HepG2 (cell line): Measurements from ENCODE around the gene ZFPM1. TPM values are rescaled to one million over a fixed set of nuclear protein-coding genes. Genes with fewer than 3 reads are reported as not detected.

ENCODE experiments used
- ATAC-seq: fragments of 200-7000 bp; cut with Tn5 transposase; 3 replicates; pipeline ENCODE4 v1.9.1; 2020; ENCODE audit warnings: mild to moderate bottlenecking, moderate library complexity
- BruUV-seq: library from RNA; stranded (reverse); fragments of 400-500 nt; replicated peaks from 2 replicates; lab custom pipeline; 2021; lab: Mats Ljungman, UMichigan
- CTCF ChIA-PET: fragments of 300-600 bp; formaldehyde crosslinking; extraction: SDS; loops from one replicate; lab custom pipeline; 2021; ENCODE audit warnings: low total read pairs, inconsistent platforms, low intra/inter-chr PET ratio; lab: Yijun Ruan, JAX
- POLR2A ChIA-PET: fragments of 350-600 bp; sonication (Branson Sonifier 250); formaldehyde crosslinking; loops from one replicate; lab custom pipeline; 2020; ENCODE audit warnings: antibody characterized with exemption, inconsistent platforms; lab: Yijun Ruan, JAX
- DNase-seq: peaks from one replicate; pipeline ENCODE4 v3.0.0-alpha.2; 2015; ENCODE audit warnings: low spot score
- FAIRE-seq: peaks from 3 replicates; lab custom pipeline; 2011; peaks lifted over from hg19 to GRCh38; lab: Jason Lieb, UNC
- H2AFZ ChIP-seq: one replicate; pipeline ENCODE4 v1.6.1; 2011; ENCODE audit warnings: low read length, inconsistent platforms
- H3K27ac ChIP-seq: fragments of 300-600 bp; 3 replicates; pipeline ENCODE4 v1.8.0; 2011; ENCODE audit warnings: mixed run types, mild to moderate bottlenecking, mixed read lengths, low read length, inconsistent platforms; ENCODE audit not compliant: insufficient read depth; ENCODE audit errors: extremely low read length
- H3K27me3 ChIP-seq, 2 experiments: fragments of 200-600 bp in 1 of 2; 2 replicates in 1 of 2; 3 replicates in 1 of 2; pipeline versions ENCODE4 v1.6.0 to v1.8.0; 2011; ENCODE audit warnings: low read length in 2 of 2, mild to moderate bottlenecking in 2 of 2, moderate library complexity in 2 of 2, inconsistent platforms in 1 of 2; ENCODE audit not compliant: insufficient read depth in 2 of 2, control insufficient read depth in 1 of 2
- H3K36me3 ChIP-seq, 2 experiments: fragments of 200-600 bp in 1 of 2; replicated peaks in 1 of 2; 2 replicates in 1 of 2; 3 replicates in 1 of 2; pipeline versions ENCODE4 v1.5.1 to v1.8.0; 2011; ENCODE audit warnings: low read length in 2 of 2, inconsistent platforms in 1 of 2; ENCODE audit not compliant: insufficient read depth in 2 of 2, control insufficient read depth in 1 of 2
- H3K4me1 ChIP-seq: 2 replicates; pipeline ENCODE4 v1.5.1; 2012; ENCODE audit warnings: low read length, inconsistent platforms; ENCODE audit not compliant: insufficient read depth
- H3K4me2 ChIP-seq: 2 replicates; pipeline ENCODE4 v1.6.0; 2011; ENCODE audit warnings: low read depth, low read length, inconsistent platforms
- H3K4me3 ChIP-seq, 3 experiments: fragments of 200-600 bp in 1 of 3; sonication (generic), shearing (Covaris generic) in 1 of 3; replicated peaks in 1 of 3; 2 replicates each; pipeline ENCODE4 v1.5.1; 2011 to 2016; ENCODE audit warnings: low read length in 3 of 3, inconsistent platforms in 2 of 3, low read depth in 2 of 3, mild to moderate bottlenecking in 2 of 3, control low read depth in 1 of 3, mixed read lengths in 1 of 3; ENCODE audit not compliant: insufficient read depth in 1 of 3
- H3K79me2 ChIP-seq: one replicate; pipeline ENCODE4 v1.6.1; 2011; ENCODE audit warnings: low read length, inconsistent platforms; ENCODE audit not compliant: insufficient read depth
- H3K9ac ChIP-seq: 2 replicates; pipeline ENCODE4 v1.6.0; 2011; ENCODE audit warnings: mild to moderate bottlenecking, low read depth, low read length, inconsistent platforms; ENCODE audit not compliant: insufficient read depth
- H3K9me3 ChIP-seq: 2 replicates; pipeline ENCODE4 v1.5.1; 2012; ENCODE audit warnings: mild to moderate bottlenecking, low read length
- H4K20me1 ChIP-seq: 2 replicates; pipeline ENCODE4 v1.6.0; 2011; ENCODE audit warnings: inconsistent platforms, mild to moderate bottlenecking, low read length, moderate library complexity; ENCODE audit not compliant: insufficient read depth
- ATF7-NPFF ChIP-seq: sonication (generic); formaldehyde crosslinking; IDR thresholded peaks from 2 replicates; pipeline ENCODE4 v1.8.1; 2023; ENCODE audit warnings: mild to moderate bottlenecking, low read depth, missing genetic modification reagents, moderate library complexity
- ETV6 ChIP-seq: sonication (generic); formaldehyde crosslinking; conservative IDR thresholded peaks from 2 replicates; pipeline ENCODE4 v1.4.0; 2020; ENCODE audit warnings: missing genetic modification reagents
- HNRNPL ChIP-seq: fragments of 200-400 bp; formaldehyde crosslinking; IDR thresholded peaks from 2 replicates; pipeline ENCODE4 v1.6.1; 2017; ENCODE audit warnings: mild to moderate bottlenecking, low read depth, low read length
- RBM39 ChIP-seq: fragments of 200-400 bp; formaldehyde crosslinking; IDR thresholded peaks from one replicate; pipeline ENCODE4 v1.6.1; 2018; ENCODE audit warnings: antibody characterized with exemption, mild to moderate bottlenecking, low read depth, low read length; ENCODE audit not compliant: poor library complexity, severe bottlenecking
- ZFP91 ChIP-seq: sonication (generic); formaldehyde crosslinking; IDR thresholded peaks from 2 replicates; pipeline ENCODE4 v1.9.0; 2022; ENCODE audit warnings: missing genetic modification reagents, mild to moderate bottlenecking, borderline replicate concordance
- ZNF263 ChIP-seq: sonication (generic); formaldehyde crosslinking; IDR thresholded peaks from 2 replicates; pipeline ENCODE4 v1.4.0; 2020; ENCODE audit warnings: missing genetic modification reagents
- ZNF616 ChIP-seq: sonication (generic); formaldehyde crosslinking; IDR thresholded peaks from 2 replicates; pipeline ENCODE4 v1.5.0; 2020; ENCODE audit warnings: low read depth, mild to moderate bottlenecking, missing genetic modification reagents
- ZNF782 ChIP-seq: sonication (generic); formaldehyde crosslinking; IDR thresholded peaks from 2 replicates; pipeline ENCODE4 v1.4.0; 2020; ENCODE audit warnings: missing genetic modification reagents, mild to moderate bottlenecking, borderline replicate concordance
- ZSCAN25 ChIP-seq: sonication (generic); formaldehyde crosslinking; IDR thresholded peaks from 2 replicates; pipeline ENCODE4 v1.8.0; 2022; ENCODE audit warnings: mild to moderate bottlenecking, missing genetic modification reagents
- WGBS: methylation state at CpG from one replicate; pipeline ENCODE4 v1.1.6; 2017; ENCODE audit warnings: low lambda C conversion rate; 5-methylcytosine and 5-hydroxymethylcytosine counted together
- in situ Hi-C: cut with HindIII; loops from 2 replicates; pipeline ENCODE4 v1.10.0; 2017; ENCODE audit warnings: low pct_unique_long_range_greater_than_20kb; ENCODE audit not compliant: extremely low pct_ligation_motif_present
- intact Hi-C: fragments of 100-400 bp; cut with micrococcal nuclease; formaldehyde crosslinking; loops from one replicate; pipeline ENCODE4 v1.10.0; 2022; ENCODE audit not compliant: unreplicated experiment
- polyA plus RNA-seq, 8 experiments: library from polyadenylated mRNA; depleted of rRNA in 3 of 8; stranded (reverse) in 7 of 8; unstranded in 1 of 8; fragments of >200 nt; fragmentation: Illumina TruSeq in 4 of 8; extraction: Trizol in 4 of 8; gene quantifications; 2 replicates each; pipeline versions ENCODE4 v1.2.1 to v1.2.3, GENCODE V29; 2011 to 2016; ENCODE audit warnings: low read depth in 4 of 8, missing spikeins in 1 of 8, mixed read lengths in 1 of 8; ENCODE audit not compliant: insufficient read depth in 1 of 8
- total RNA-seq, 5 experiments: library from RNA; depleted of rRNA; stranded (reverse); fragments of >200 nt; fragmentation: Illumina TruSeq; extraction: Trizol; gene quantifications; 2 replicates each; pipeline ENCODE4 v1.2.3, GENCODE V29; 2016; ENCODE audit warnings: low read depth in 1 of 5
- TF ChIP-seq, protein P1 (sequence below): sonication (generic); formaldehyde crosslinking; conservative IDR thresholded peaks from 2 replicates; pipeline ENCODE4 v1.4.0; 2020; ENCODE audit warnings: missing genetic modification reagents
- TF ChIP-seq, protein P2 (sequence below): sonication (generic); formaldehyde crosslinking; IDR thresholded peaks from 2 replicates; pipeline ENCODE4 v1.4.0; 2020; ENCODE audit warnings: low read depth, missing genetic modification reagents
- TF ChIP-seq, protein P3 (sequence below): sonication (generic); formaldehyde crosslinking; IDR thresholded peaks from 2 replicates; pipeline ENCODE4 v1.5.0; 2020; ENCODE audit warnings: mild to moderate bottlenecking, missing genetic modification reagents

Gene ZFPM1
- total and polyA plus RNA-seq, 2 of the 13 experiments (the other 11 are each of a cell fraction or from before 2014, with no cell fraction given), result 1.3 to 3.8 TPM

DNA sequence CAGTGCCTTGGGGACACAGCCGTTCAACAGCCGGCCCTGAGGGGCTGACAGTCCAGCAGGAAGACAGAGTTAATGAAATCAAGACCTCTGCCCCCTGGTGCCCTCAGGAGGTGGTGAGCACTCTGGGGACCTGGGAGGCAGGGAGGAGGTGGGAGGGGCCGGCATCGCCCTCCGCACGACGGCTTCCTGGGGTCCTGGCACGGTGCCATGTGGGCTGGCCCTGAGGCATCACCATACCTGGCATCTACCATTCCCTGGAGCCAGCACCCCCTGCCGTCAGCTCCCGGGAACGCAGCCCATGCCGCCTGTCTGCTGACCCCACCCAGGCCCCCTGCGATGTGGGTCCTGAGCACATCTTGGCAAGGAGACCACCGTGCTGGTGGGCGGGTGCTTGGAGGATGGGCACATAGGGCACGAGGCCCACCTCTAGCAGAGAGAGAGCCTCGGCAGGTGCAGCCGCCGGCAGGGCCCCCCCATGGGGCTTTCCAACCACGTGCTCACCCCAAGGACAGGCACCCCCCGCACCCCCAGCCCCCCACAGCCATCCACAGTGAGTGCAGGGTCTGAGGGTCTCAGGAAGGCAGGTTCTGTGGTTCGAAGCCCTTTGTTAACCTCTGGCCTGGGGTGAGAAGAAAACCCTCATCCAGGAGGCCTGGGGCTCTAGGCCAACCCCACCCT is 52.5 kb downstream of the ZFPM1 start:
- ChIA-PET POLR2A (interaction anchor here (0.8 to 8.4 kb wide), 10 partner anchors 10 to 68 kb away, joined by 3 to 370 read pairs (median 8); partner anchors contain the start of genes ZC3H18 and ZFPM1), CTCF (interaction anchor here (0.6 to 2.4 kb wide), 4 partner anchors 11 to 63 kb away, joined by 4 to 34 read pairs (median 11); no protein-coding TSS in a partner anchor)
- DNase-seq (peak; percentile 79), FAIRE-seq (peak; percentile 75), ATAC-seq (peak; percentile 21)
- Histone ChIP-seq H3K9me3 (no peaks in the 10 kb centered on the region), H2AFZ (no peak overlapping the region), H3K4me3 (peak overlapping the region; percentile 19 to 56 (median 32); a peak in 4 of 6 replicates), H3K27me3 (no peaks in the 10 kb centered on the region), H3K4me2 (peak overlapping the region; percentile 88), H4K20me1 (no peaks in the 10 kb centered on the region), H3K27ac (peak overlapping the region; percentile 92), H3K9ac (peak overlapping the region; percentile 73), H3K36me3 (peaks cover 3 to 5% of the 10 kb centered on the region in 2 experiments; a peak in 1 of 5 replicates), H3K79me2 (no peaks in the 10 kb centered on the region), H3K4me1 (peaks cover 75% of the 10 kb centered on the region)
- BruUV-seq, result no TSS peak
- intact Hi-C loops, result loop anchor here (1.0 to 5.0 kb wide), 3 partner anchors 17 to 61 kb away; no protein-coding TSS in a partner anchor
- WGBS, result 63% methylated on average over 5 of the region's 22 CpGs
- in situ Hi-C loops, result loop anchor here (10.0 kb wide), 1 partner anchor 51 kb away; the partner anchor contains the start of gene ZFPM1
- TF ChIP-seq, protein P1, sequence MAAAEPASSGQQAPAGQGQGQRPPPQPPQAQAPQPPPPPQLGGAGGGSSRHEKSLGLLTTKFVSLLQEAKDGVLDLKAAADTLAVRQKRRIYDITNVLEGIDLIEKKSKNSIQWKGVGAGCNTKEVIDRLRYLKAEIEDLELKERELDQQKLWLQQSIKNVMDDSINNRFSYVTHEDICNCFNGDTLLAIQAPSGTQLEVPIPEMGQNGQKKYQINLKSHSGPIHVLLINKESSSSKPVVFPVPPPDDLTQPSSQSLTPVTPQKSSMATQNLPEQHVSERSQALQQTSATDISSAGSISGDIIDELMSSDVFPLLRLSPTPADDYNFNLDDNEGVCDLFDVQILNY (CRISPR knock-in tag), result no peak
- TF ChIP-seq, protein P2, sequence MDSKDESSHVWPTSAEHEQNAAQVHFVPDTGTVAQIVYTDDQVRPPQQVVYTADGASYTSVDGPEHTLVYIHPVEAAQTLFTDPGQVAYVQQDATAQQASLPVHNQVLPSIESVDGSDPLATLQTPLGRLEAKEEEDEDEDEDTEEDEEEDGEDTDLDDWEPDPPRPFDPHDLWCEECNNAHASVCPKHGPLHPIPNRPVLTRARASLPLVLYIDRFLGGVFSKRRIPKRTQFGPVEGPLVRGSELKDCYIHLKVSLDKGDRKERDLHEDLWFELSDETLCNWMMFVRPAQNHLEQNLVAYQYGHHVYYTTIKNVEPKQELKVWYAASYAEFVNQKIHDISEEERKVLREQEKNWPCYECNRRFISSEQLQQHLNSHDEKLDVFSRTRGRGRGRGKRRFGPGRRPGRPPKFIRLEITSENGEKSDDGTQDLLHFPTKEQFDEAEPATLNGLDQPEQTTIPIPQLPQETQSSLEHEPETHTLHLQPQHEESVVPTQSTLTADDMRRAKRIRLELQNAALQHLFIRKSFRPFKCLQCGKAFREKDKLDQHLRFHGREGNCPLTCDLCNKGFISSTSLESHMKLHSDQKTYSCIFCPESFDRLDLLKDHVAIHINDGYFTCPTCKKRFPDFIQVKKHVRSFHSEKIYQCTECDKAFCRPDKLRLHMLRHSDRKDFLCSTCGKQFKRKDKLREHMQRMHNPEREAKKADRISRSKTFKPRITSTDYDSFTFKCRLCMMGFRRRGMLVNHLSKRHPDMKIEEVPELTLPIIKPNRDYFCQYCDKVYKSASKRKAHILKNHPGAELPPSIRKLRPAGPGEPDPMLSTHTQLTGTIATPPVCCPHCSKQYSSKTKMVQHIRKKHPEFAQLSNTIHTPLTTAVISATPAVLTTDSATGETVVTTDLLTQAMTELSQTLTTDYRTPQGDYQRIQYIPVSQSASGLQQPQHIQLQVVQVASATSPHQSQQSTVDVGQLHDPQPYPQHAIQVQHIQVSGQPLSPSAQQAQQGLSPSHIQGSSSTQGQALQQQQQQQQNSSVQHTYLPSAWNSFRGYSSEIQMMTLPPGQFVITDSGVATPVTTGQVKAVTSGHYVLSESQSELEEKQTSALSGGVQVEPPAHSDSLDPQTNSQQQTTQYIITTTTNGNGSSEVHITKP (CRISPR knock-in tag), result 0 out of 2 replicates have a peak, but pooled peaks have one; percentile 3
- TF ChIP-seq ZNF782 (CRISPR knock-in tag) (0 out of 2 replicates have a peak, but pooled peaks have one; percentile 12), RBM39 (peak; percentile 32), HNRNPL (peak; percentile 89), ATF7-NPFF (peak; percentile 45; the same call in 1 of the 2 replicates), ZSCAN25 (CRISPR knock-in tag) (peak; percentile 95), ZFP91 (CRISPR knock-in tag) (peak; percentile 5; the same call in 1 of the 2 replicates), ZNF616 (CRISPR knock-in tag) (no peak), ZNF263 (CRISPR knock-in tag) (peak; percentile 79), ETV6 (peak; percentile 17; the same call in 1 of the 2 replicates)
- TF ChIP-seq, protein P3, sequence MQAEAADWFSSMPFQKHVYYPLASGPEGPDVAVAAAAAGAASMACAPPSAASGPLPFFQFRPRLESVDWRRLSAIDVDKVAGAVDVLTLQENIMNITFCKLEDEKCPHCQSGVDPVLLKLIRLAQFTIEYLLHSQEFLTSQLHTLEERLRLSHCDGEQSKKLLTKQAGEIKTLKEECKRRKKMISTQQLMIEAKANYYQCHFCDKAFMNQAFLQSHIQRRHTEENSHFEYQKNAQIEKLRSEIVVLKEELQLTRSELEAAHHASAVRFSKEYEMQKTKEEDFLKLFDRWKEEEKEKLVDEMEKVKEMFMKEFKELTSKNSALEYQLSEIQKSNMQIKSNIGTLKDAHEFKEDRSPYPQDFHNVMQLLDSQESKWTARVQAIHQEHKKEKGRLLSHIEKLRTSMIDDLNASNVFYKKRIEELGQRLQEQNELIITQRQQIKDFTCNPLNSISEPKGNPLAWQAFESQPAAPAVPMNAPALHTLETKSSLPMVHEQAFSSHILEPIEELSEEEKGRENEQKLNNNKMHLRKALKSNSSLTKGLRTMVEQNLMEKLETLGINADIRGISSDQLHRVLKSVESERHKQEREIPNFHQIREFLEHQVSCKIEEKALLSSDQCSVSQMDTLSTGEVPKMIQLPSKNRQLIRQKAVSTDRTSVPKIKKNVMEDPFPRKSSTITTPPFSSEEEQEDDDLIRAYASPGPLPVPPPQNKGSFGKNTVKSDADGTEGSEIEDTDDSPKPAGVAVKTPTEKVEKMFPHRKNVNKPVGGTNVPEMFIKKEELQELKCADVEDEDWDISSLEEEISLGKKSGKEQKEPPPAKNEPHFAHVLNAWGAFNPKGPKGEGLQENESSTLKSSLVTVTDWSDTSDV, result 0 out of 2 replicates have a peak, but pooled peaks have one; percentile 29
